IPS-11a (cell line): ENCODE results near the gene PTBP1.
"Not testable (repeated sequence)": the region's sequence is repeated elsewhere in the genome, so short reads cannot be mapped to it uniquely, and the experiment has no call there.

Source experiments
- H3K4me3 ChIP-seq: one replicate; pipeline ENCODE4 v1.5.1; 2013; ENCODE audit warnings: low read depth, low read length, control low read depth

PTBP1 gene

GRCh38 chr19:807627-808422, 10.6 kb downstream of the PTBP1 start:
- no peak overlapping the region for H3K4me3 ChIP-seq

- H3K4me3 ChIP-seq = no peak overlapping the region
Measured at GRCh38 chr19:808423-808775, 11.1 kb downstream of the PTBP1 start.

- no peak overlapping the region for H3K4me3 ChIP-seq
Measured at GRCh38 chr19:810077-810855, 13.0 kb downstream of the PTBP1 start.

GRCh38 chr19:810883-811489, 13.7 kb downstream of the PTBP1 start:
- no peak overlapping the region for H3K4me3 ChIP-seq

- H3K4me3 ChIP-seq = no peak overlapping the region
Measured at GRCh38 chr19:811506-812048, 14.3 kb downstream of the PTBP1 start.

GRCh38 chr19:812049-812746, 14.9 kb downstream of the PTBP1 start:
- no peak overlapping the region for H3K4me3 ChIP-seq

GRCh38 chr19:812747-813218, 15.5 kb downstream of the PTBP1 start:
- no peak overlapping the region for H3K4me3 ChIP-seq

GRCh38 chr19:813219-814151, 16.2 kb downstream of the PTBP1 start:
- H3K4me3 ChIP-seq = no peak overlapping the region

- H3K4me3 ChIP-seq = no peak overlapping the region
Measured at GRCh38 chr19:814152-815078, 17.2 kb downstream of the PTBP1 start.

- H3K4me3 ChIP-seq = no peak overlapping the region
Measured at GRCh38 chr19:815079-815774, 18.0 kb downstream of the PTBP1 start.

GRCh38 chr19:815775-816499, 18.7 kb downstream of the PTBP1 start:
- no peak overlapping the region for H3K4me3 ChIP-seq

GRCh38 chr19:816500-816857, 19.2 kb downstream of the PTBP1 start:
- no peak overlapping the region for H3K4me3 ChIP-seq

- not testable (repeated sequence) for H3K4me3 ChIP-seq
Measured at GRCh38 chr19:820212-820611, 23.0 kb downstream of the PTBP1 start.

- peak overlapping the region; percentile 35 for H3K4me3 ChIP-seq
Measured at GRCh38 chr19:821231-821824, 24.1 kb downstream of the PTBP1 start.

- peak within 1 kb of the TSS; percentile 35 for H3K4me3 ChIP-seq
Measured at GRCh38 chr19:821825-822503, 24.7 kb downstream of the PTBP1 start, which contains the start of gene PLPPR3. Gene PLPPR3 (minus strand): TSS chr19:821955. CDS start chr19:821559, 396 bp downstream.

- no peak overlapping the region for H3K4me3 ChIP-seq
Measured at GRCh38 chr19:823565-824121, 26.4 kb downstream of the PTBP1 start.
